Measurements from ENCODE around the gene KDF1. TPM values are rescaled to one million over a fixed set of nuclear protein-coding genes. Genes with fewer than 3 reads are reported as not detected.
A peak's percentile ranks its signal among the peaks of the same experiment; 100 is the strongest.

The KDF1 gene
- total and polyA plus RNA-seq, 2 of the 13 experiments (the other 11 are each of a cell fraction or from before 2014, with no cell fraction given): 1.9 to 4.9 TPM

DNA sequence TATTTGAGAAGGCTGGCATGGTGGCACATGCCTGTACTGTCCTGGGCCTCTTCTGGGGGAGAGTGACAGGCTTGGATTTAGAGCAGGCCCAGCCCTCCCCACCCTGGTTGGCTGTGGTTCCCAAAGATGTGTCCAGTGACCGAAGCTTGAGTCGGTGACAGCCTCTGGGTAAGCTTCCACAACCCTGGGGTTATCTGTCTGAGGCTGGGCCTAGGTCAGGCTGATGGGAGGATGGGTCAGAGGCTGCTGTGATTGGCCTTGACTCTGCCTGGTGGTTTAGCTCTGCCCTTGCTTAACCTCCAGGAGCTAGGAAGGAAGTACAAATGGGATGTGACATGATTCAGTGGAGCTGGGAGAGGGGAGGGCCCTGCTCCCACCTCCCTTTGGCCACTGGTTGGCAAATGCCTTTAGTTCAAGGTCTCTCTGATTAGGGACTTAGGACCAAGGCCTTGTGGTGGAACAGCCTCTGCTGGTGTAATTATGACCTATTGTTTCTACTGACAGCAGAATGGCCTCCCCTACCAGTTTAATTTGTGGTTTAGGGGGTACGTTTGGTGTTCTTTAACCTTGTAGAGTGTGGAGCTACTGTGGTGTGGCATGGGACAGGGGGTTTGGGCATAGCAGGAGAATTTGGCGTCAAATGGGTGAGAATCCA lies 22.1 kb downstream of the KDF1 start (continued):
- TF ChIP-seq, protein P1, sequence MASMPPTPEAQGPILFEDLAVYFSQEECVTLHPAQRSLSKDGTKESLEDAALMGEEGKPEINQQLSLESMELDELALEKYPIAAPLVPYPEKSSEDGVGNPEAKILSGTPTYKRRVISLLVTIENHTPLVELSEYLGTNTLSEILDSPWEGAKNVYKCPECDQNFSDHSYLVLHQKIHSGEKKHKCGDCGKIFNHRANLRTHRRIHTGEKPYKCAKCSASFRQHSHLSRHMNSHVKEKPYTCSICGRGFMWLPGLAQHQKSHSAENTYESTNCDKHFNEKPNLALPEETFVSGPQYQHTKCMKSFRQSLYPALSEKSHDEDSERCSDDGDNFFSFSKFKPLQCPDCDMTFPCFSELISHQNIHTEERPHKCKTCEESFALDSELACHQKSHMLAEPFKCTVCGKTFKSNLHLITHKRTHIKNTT (CRISPR knock-in tag; IDR thresholded peaks at IDR 0.05): no peak
- TF ChIP-seq, protein P2, sequence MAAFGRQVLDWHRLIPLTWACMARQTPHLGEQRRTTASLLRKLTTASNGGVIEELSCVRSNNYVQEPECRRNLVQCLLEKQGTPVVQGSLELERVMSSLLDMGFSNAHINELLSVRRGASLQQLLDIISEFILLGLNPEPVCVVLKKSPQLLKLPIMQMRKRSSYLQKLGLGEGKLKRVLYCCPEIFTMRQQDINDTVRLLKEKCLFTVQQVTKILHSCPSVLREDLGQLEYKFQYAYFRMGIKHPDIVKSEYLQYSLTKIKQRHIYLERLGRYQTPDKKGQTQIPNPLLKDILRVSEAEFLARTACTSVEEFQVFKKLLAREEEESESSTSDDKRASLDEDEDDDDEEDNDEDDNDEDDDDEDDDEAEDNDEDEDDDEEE (CRISPR knock-in tag; IDR thresholded peaks at IDR 0.05): no peak; the same call in 1 of the 2 replicates
- TF ChIP-seq, protein P3, sequence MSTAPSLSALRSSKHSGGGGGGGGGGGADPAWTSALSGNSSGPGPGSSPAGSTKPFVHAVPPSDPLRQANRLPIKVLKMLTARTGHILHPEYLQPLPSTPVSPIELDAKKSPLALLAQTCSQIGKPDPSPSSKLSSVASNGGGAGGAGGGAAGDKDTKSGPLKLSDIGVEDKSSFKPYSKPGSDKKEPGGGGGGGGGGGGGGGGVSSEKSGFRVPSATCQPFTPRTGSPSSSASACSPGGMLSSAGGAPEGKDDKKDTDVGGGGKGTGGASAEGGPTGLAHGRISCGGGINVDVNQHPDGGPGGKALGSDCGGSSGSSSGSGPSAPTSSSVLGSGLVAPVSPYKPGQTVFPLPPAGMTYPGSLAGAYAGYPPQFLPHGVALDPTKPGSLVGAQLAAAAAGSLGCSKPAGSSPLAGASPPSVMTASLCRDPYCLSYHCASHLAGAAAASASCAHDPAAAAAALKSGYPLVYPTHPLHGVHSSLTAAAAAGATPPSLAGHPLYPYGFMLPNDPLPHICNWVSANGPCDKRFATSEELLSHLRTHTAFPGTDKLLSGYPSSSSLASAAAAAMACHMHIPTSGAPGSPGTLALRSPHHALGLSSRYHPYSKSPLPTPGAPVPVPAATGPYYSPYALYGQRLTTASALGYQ (CRISPR knock-in tag; IDR thresholded peaks at IDR 0.05): peak; percentile 83; the same call in 1 of the 2 replicates
- TF ChIP-seq MTF2 (CRISPR knock-in tag; IDR thresholded peaks at IDR 0.05; ENCODE audit: borderline replicate concordance) (no peak), PCBP2 (optimal IDR thresholded peaks at IDR 0.05; ENCODE audit: low read depth, low read length, poor library complexity, severe bottlenecking) (no peak), ZNF451 (CRISPR knock-in tag; IDR thresholded peaks at IDR 0.05) (no peak), KDM3A (CRISPR knock-in tag; IDR thresholded peaks at IDR 0.05; ENCODE audit: low read depth) (no peak; the same call in 1 of the 2 replicates), MTA3 (CRISPR knock-in tag; IDR thresholded peaks at IDR 0.05) (no peak), JDP2 (CRISPR knock-in tag; IDR thresholded peaks at IDR 0.05; ENCODE audit: borderline replicate concordance) (no peak), TCF7L2 (IDR thresholded peaks at IDR 0.05; ENCODE audit: low read depth, low read length) (no peak), NFYC (CRISPR knock-in tag; IDR thresholded peaks at IDR 0.05) (peak; percentile 60; the same call in 1 of the 2 replicates), EHMT2 (IDR thresholded peaks at IDR 0.05; ENCODE audit: borderline replicate concordance, low read depth, low read length) (0 out of 2 replicates have a peak, but pooled peaks have one; percentile 35), GATAD2A (CRISPR knock-in tag; IDR thresholded peaks at IDR 0.05) (peak; percentile 94), ZFP62 (CRISPR knock-in tag; IDR thresholded peaks at IDR 0.05) (no peak), ZNF552 (CRISPR knock-in tag; IDR thresholded peaks at IDR 0.05; ENCODE audit: borderline replicate concordance) (no peak), ZNF891 (CRISPR knock-in tag; IDR thresholded peaks at IDR 0.05) (no peak), PAWR (CRISPR knock-in tag; IDR thresholded peaks at IDR 0.05; ENCODE audit: borderline replicate concordance) (no peak), JUNB (CRISPR knock-in tag; IDR thresholded peaks at IDR 0.05; ENCODE audit: borderline replicate concordance) (no peak), ZNF510 (CRISPR knock-in tag; IDR thresholded peaks at IDR 0.05; ENCODE audit: low read depth) (no peak), NFKB2 (CRISPR knock-in tag; IDR thresholded peaks at IDR 0.05; ENCODE audit: borderline replicate concordance) (peak; percentile 50), SIN3A (IDR thresholded peaks at IDR 0.05; ENCODE audit: borderline replicate concordance, low read depth, low read length) (peak; percentile 31; the same call in 1 of the 2 replicates), TBL1XR1 (IDR thresholded peaks at IDR 0.05; ENCODE audit: borderline replicate concordance, low read length, partially characterized antibody) (peak; percentile 96)
- TF ChIP-seq, protein P4, sequence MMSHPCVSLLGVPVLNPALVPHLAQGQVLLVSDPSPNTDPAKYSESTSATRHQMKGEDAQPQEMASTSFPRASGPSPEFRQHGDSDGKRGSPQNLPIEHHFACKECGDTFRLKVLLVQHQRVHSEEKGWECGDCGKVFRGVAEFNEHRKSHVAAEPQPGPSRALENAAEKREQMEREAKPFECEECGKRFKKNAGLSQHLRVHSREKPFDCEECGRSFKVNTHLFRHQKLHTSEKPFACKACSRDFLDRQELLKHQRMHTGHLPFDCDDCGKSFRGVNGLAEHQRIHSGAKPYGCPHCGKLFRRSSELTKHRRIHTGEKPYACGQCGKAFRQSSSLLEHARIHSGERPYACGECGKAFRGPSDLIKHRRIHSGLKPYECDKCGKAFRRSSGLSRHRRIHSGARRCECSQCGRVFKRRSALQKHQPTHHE (CRISPR knock-in tag; IDR thresholded peaks at IDR 0.05; ENCODE audit: borderline replicate concordance): no peak; the same call in 1 of the 2 replicates
- TF ChIP-seq, protein P5, sequence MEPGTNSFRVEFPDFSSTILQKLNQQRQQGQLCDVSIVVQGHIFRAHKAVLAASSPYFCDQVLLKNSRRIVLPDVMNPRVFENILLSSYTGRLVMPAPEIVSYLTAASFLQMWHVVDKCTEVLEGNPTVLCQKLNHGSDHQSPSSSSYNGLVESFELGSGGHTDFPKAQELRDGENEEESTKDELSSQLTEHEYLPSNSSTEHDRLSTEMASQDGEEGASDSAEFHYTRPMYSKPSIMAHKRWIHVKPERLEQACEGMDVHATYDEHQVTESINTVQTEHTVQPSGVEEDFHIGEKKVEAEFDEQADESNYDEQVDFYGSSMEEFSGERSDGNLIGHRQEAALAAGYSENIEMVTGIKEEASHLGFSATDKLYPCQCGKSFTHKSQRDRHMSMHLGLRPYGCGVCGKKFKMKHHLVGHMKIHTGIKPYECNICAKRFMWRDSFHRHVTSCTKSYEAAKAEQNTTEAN (CRISPR knock-in tag; conservative IDR thresholded peaks at IDR 0.05): peak; percentile 73; the same call in 1 of the 2 replicates
